ENCODE results near the gene MARCHF11.

DNA sequence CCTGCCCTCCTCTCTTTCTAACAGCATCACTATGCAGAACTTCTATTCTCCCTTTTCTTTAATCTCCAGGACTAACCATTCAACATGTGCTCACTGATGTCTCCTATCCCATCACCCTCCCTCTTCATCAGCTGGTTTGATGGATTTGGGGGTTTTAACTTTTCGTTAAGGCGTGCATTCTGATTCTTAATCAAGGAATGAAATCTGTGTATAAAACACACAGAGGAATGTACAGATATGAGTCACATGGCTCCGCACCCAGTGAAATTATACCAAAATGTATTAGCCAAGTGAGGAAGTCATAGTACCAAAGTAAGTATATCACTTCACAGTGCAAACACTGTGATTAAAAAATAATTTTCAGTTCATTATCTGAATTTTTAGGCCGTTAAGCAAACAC lies 35.2 kb downstream of the MARCHF11 start:
- TF ChIP-seq CTCF (IDR thresholded peaks at IDR 0.05) (no peak), POLR2AphosphoS5 (IDR thresholded peaks at IDR 0.05; ENCODE audit: low read depth, low read length) (no peak)

Data from Panc1 (cell line).